ENCODE measurements around the gene SLC38A9.

Gene SLC38A9

DNA sequence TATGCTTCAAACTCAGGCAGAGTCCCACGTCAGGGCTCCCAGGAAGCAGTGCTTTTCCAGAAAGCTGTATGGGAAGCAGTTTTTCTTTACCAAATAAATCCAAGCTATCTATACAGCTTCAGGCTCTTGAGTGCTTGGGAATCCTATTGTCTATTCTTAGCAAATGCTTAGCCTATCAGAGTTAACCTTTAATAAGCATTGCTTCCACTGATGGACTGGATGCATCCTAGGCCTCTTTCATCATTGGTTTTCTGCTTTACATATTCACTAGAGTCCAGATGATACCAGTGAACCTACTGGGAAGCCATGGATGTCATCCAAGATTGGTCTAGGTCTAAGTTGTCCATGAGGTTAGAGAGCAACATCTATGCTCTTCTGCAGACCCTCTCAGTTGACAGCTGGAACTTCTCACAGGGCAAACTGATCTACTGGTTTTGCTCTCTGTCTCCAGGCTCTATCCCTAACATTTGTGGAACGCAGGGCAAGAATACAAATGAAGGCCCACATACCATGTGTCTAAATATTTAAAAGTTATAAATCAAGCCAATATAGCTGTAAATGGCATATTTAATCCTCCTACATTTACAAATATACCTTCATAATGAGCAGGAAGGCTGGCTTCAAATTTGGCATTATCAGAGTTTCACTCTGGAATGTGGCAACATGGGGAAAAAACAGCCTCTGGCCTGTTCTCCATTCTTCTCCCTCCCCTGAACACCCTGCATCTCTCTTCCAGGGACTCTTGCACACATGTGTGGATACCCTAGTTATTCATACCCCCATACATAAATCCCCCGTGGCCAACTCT lies 127.5 kb downstream of the SLC38A9 start:
- in situ Hi-C loops (cut with HindIII; ENCODE audit: low sequenced_read_pairs): no loop called here

- in situ Hi-C loops (cut with HindIII; ENCODE audit: low sequenced_read_pairs): no loop called here
Observed at GRCh38 chr5:55583578-55583977, 128.5 kb downstream of the SLC38A9 start.

- in situ Hi-C loops (cut with HindIII; ENCODE audit: low sequenced_read_pairs): no loop called here
Observed at GRCh38 chr5:55582256-55582655, 129.9 kb downstream of the SLC38A9 start.

GRCh38 chr5:55580042-55580441 lies 132.1 kb downstream of the SLC38A9 start:
- in situ Hi-C loops (cut with HindIII; ENCODE audit: low sequenced_read_pairs): no loop called here

DNA sequence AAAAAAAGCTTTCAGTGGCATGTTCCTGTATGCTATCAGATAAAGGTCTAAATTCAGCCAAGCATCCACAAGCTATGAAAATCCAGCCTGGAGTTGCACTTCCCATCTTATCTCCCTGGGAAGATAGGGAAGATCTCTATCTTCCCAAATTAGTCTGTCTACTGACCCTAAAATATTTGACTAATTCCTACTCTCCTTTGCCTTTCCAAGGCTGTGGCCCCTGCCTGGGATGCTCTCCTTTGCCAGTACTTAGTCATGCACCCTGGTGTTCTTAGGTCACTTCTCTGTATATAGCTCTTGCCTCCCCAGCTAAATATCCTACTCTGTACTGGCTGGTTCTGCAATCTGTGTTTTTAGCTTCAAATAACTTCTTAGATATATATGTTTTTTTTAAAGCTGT lies 133.4 kb downstream of the SLC38A9 start:
- in situ Hi-C loops (cut with HindIII; ENCODE audit: low sequenced_read_pairs): no loop called here

DNA sequence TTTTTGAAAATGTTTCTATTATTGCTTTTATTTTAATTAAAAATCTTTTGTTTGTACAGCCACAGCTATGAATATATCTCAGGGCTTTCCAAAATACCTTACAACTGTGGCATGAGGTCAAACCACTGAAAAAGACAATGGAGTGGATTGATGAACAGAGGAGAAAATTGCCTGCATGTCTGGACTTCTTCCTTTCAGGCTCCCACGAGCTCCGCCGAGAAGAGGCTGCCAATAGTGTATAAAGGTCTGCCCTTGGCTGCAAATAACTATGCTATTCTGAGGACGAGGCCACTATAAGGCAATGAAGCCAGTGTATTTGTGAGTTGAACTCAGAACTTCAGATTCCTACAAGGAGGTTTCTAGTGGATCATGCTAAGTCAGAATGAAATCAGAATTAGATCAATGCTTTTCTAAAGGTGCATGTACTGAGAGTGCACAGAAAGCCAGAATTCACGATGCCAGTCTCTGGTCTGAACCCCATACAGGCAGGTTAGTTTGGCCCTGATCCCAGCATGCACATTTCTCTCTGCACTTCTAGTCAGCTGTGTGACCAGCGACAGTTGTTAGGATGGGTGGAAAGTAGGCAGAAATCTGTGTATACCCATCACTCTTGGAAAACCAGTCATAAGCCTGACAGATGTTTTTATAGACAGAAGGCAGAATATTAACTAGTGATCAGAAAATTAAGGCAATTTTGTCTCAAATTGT lies 134.6 kb downstream of the SLC38A9 start:
- in situ Hi-C loops (cut with HindIII; ENCODE audit: low sequenced_read_pairs): no loop called here

DNA sequence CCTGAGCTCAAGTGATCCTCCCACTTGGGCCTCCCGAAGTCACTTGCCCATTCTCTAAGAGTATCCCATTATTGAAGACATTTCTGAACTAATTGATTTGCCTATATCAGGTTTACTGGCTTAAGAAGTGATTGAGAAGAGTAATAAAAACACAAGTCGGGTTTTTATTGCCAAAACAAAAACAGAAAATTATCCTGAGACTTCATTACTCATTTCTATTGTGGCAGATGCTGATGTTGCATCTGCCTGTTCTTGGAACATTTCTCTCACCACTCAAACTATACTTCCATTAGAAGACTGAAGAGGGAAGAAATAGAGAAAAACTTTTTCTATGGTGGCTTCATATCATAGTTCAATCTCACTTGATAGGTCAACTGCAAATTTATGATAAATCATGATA lies 135.5 kb downstream of the SLC38A9 start:
- in situ Hi-C loops (cut with HindIII; ENCODE audit: low sequenced_read_pairs): no loop called here

All from DLD1 (cell line).